ENCODE measurements around the gene CCM2L. TPM values are rescaled to one million over a fixed set of nuclear protein-coding genes. Genes with fewer than 3 reads are reported as not detected.
"Not testable (repeated sequence)": the region's sequence is repeated elsewhere in the genome, so short reads cannot be mapped to it uniquely, and the experiment has no call there.

Gene CCM2L
- total and polyA plus RNA-seq, 12 donors: 2.2 to 28.2 (median 6.2) TPM

GRCh38 chr20:32028647-32029372 is 18.6 kb downstream of the CCM2L start:
- TF ChIP-seq POLR2A (IDR thresholded peaks at IDR 0.05): no peak
- TF ChIP-seq CTCF (IDR thresholded peaks at IDR 0.05): no peak
- no peaks in the 10 kb centered on the region for H3K27me3 ChIP-seq
- 50 to 64% (median 60%) methylated on average over 7 to 12 of the region's 12 CpGs for WGBS, 4 donors

GRCh38 chr20:32029561-32029960 is 19.3 kb downstream of the CCM2L start:
- intact Hi-C loops (cut with DNase I): loop anchor here in 1 of 2 donors (10.0 kb wide), 1 partner anchor 205 kb away; no protein-coding TSS in a partner anchor
- TF ChIP-seq CTCF (IDR thresholded peaks at IDR 0.05) (no peak), POLR2A (IDR thresholded peaks at IDR 0.05) (no peak)

More at GRCh38 chr20:32028647-32029372, 18.6 kb downstream of the CCM2L start:
- no peaks in the 10 kb centered on the region for H3K4me1 ChIP-seq (replicated peaks in 1 of 2)
- H3K36me3 ChIP-seq (replicated peaks in 1 of 2): no peaks in the 10 kb centered on the region
- H3K9me3 ChIP-seq (replicated peaks in 1 of 3): no peaks in the 10 kb centered on the region
- H3K4me3 ChIP-seq: no peak overlapping the region
- no peak for DNase-seq
- H3K27ac ChIP-seq: no peak overlapping the region
- intact Hi-C loops (cut with DNase I): loop anchor here in 1 of 2 donors (10.0 kb wide), 1 partner anchor 204 kb away; no protein-coding TSS in a partner anchor

GRCh38 chr20:32031007-32031958 is 21.0 kb downstream of the CCM2L start:
- peak; percentile 82 to 95 (median 87) for TF ChIP-seq CTCF (IDR thresholded peaks at IDR 0.05)
- TF ChIP-seq POLR2A (IDR thresholded peaks at IDR 0.05): no peak
- WGBS, 4 donors: 7 to 22% (median 15%) methylated on average over 7 to 59 of the region's 59 CpGs
- DNase-seq: peak; percentile 79 to 90 (median 89)
- Histone ChIP-seq H3K4me3 (peak overlapping the region in 1 of 4 donors; percentile 40), H3K27ac (no peak overlapping the region), H3K4me1 (replicated peaks in 1 of 2) (no peaks in the 10 kb centered on the region), H3K36me3 (replicated peaks in 1 of 2) (no peaks in the 10 kb centered on the region), H3K27me3 (peaks cover 4% of the 10 kb centered on the region), H3K9me3 (replicated peaks in 1 of 3) (no peaks in the 10 kb centered on the region)
- intact Hi-C loops (cut with DNase I): loop anchor here (5.0 to 10.0 kb wide), 3 partner anchors 176 to 209 kb away; no protein-coding TSS in a partner anchor

More at GRCh38 chr20:32029561-32029960, 19.3 kb downstream of the CCM2L start:
- H3K9me3 ChIP-seq (replicated peaks in 1 of 3): no peaks in the 10 kb centered on the region
- peaks cover under 1% of the 10 kb centered on the region for H3K27me3 ChIP-seq
- DNase-seq: no peak
- H3K27ac ChIP-seq: no peak overlapping the region
- H3K36me3 ChIP-seq (replicated peaks in 1 of 2): no peaks in the 10 kb centered on the region
- H3K4me1 ChIP-seq (replicated peaks in 1 of 2): no peaks in the 10 kb centered on the region
- whole genome bisulfite sequencing, 4 donors: 88 to 97% (median 91%) methylated on average over 8 to 11 of the region's 11 CpGs; no CpG with 5 or more reads in 1 of the 4 donors
- no peak overlapping the region for H3K4me3 ChIP-seq

GRCh38 chr20:32033316-32033715 is 23.1 kb downstream of the CCM2L start:
- H3K27me3 ChIP-seq: peaks cover 4% of the 10 kb centered on the region
- H3K36me3 ChIP-seq (replicated peaks in 1 of 2): no peaks in the 10 kb centered on the region
- intact Hi-C loops (cut with DNase I): loop anchor here (5.0 to 10.0 kb wide), 3 partner anchors 179 to 211 kb away; no protein-coding TSS in a partner anchor
- TF ChIP-seq POLR2A (IDR thresholded peaks at IDR 0.05) (no peak), CTCF (IDR thresholded peaks at IDR 0.05) (no peak)
- H3K27ac ChIP-seq: no peak overlapping the region
- DNase-seq: no peak
- no peak overlapping the region for H3K4me3 ChIP-seq
- no peaks in the 10 kb centered on the region for H3K9me3 ChIP-seq (replicated peaks in 1 of 3)
- WGBS, 4 donors: 47 to 70% (median 57%) methylated on average over 2 of the region's 2 CpGs
- H3K4me1 ChIP-seq (replicated peaks in 1 of 2): no peaks in the 10 kb centered on the region

- H3K27me3 ChIP-seq; H3K4me3 ChIP-seq; DNase-seq; H3K27ac ChIP-seq; H3K9me3 ChIP-seq (replicated peaks in 1 of 3); H3K36me3 ChIP-seq (replicated peaks in 1 of 2); H3K4me1 ChIP-seq (replicated peaks in 1 of 2): not testable (repeated sequence)
- 51 to 77% (median 61%) methylated on average over 3 of the region's 3 CpGs for WGBS, 4 donors
- intact Hi-C loops (cut with DNase I): loop anchor here (5.0 to 10.0 kb wide), 3 partner anchors 179 to 211 kb away; no protein-coding TSS in a partner anchor
Observed at GRCh38 chr20:32033721-32034120, 23.5 kb downstream of the CCM2L start.

All from adrenal gland (tissue), 12 donors.